WTC11 (cell line): Measurements from ENCODE around the gene HOXD8.

ENCODE experiments used
- FOXK1 ChIP-seq: sonication (generic); formaldehyde crosslinking; IDR thresholded peaks from 2 replicates; pipeline ENCODE4 v1.8.0; 2022; ENCODE audit warnings: mild to moderate bottlenecking, moderate library complexity, missing genetic modification reagents
- IRF2 ChIP-seq: sonication (generic); formaldehyde crosslinking; IDR thresholded peaks from 2 replicates; pipeline ENCODE4 v1.8.0; 2022; ENCODE audit warnings: low read depth, missing genetic modification reagents, borderline replicate concordance
- MYBL2 ChIP-seq: sonication (generic); formaldehyde crosslinking; IDR thresholded peaks from 2 replicates; pipeline ENCODE4 v1.8.1; 2023; ENCODE audit warnings: mild to moderate bottlenecking, moderate library complexity, missing genetic modification reagents
- PRRX2 ChIP-seq: fragments of 250-450 bp; sonication (Bioruptor Pico); IDR thresholded peaks from 2 replicates; pipeline ENCODE4 v1.8.0; 2021; ENCODE audit warnings: mild to moderate bottlenecking
- RELA ChIP-seq: sonication (generic); formaldehyde crosslinking; IDR thresholded peaks from 2 replicates; pipeline ENCODE4 v1.8.1; 2022; ENCODE audit warnings: missing genetic modification reagents, mild to moderate bottlenecking, borderline replicate concordance
- SP1 ChIP-seq: sonication (generic); formaldehyde crosslinking; conservative IDR thresholded peaks from 2 replicates; pipeline ENCODE4 v1.8.1; 2022; ENCODE audit warnings: missing genetic modification reagents
- USF1 ChIP-seq: sonication (generic); formaldehyde crosslinking; IDR thresholded peaks from 2 replicates; pipeline ENCODE4 v1.8.0; 2022; ENCODE audit warnings: mild to moderate bottlenecking, missing genetic modification reagents
- ZNF219 ChIP-seq: sonication (generic); formaldehyde crosslinking; IDR thresholded peaks from 2 replicates; pipeline ENCODE4 v1.8.0; 2023; ENCODE audit warnings: missing genetic modification reagents, mild to moderate bottlenecking, borderline replicate concordance
- ZNF423 ChIP-seq: fragments of 250-450 bp; sonication (Bioruptor Pico); IDR thresholded peaks from 2 replicates; pipeline ENCODE4 v2.1.2; 2022; ENCODE audit warnings: mild to moderate bottlenecking, moderate library complexity
- TF ChIP-seq, protein P1 (sequence below): fragments of 200-600 bp; IDR thresholded peaks from 2 replicates; pipeline ENCODE4 v1.8.0; 2022; ENCODE audit warnings: antibody characterized with exemption
- TF ChIP-seq, protein P2 (sequence below): sonication (generic); formaldehyde crosslinking; IDR thresholded peaks from 2 replicates; pipeline ENCODE4 v1.8.1; 2022; ENCODE audit warnings: low read depth, missing genetic modification reagents, borderline replicate concordance
- TF ChIP-seq, protein P3 (sequence below): sonication (generic); formaldehyde crosslinking; IDR thresholded peaks from 2 replicates; pipeline ENCODE4 v1.8.1; 2022; ENCODE audit warnings: missing genetic modification reagents, borderline replicate concordance
- TF ChIP-seq, protein P4 (sequence below): sonication (generic); formaldehyde crosslinking; IDR thresholded peaks from 2 replicates; pipeline ENCODE4 v1.8.1; 2022; ENCODE audit warnings: mild to moderate bottlenecking, moderate library complexity, missing genetic modification reagents

GRCh38 chr2:176092270-176093144 lies 37.0 kb upstream of the HOXD8 start, which contains the start of gene HOXD13:
- TF ChIP-seq IRF2 (CRISPR knock-in tag) (no peak), FOXK1 (no peak), MYBL2 (CRISPR knock-in tag) (no peak), USF1 (CRISPR knock-in tag) (0 out of 2 replicates have a peak, but pooled peaks have one; percentile 31), ZNF423 (CRISPR knock-in tag) (no peak), RELA (CRISPR knock-in tag) (no peak), ZNF219 (CRISPR knock-in tag) (no peak), PRRX2 (CRISPR knock-in tag) (no peak), SP1 (CRISPR knock-in tag) (no peak)
- TF ChIP-seq, protein P1, sequence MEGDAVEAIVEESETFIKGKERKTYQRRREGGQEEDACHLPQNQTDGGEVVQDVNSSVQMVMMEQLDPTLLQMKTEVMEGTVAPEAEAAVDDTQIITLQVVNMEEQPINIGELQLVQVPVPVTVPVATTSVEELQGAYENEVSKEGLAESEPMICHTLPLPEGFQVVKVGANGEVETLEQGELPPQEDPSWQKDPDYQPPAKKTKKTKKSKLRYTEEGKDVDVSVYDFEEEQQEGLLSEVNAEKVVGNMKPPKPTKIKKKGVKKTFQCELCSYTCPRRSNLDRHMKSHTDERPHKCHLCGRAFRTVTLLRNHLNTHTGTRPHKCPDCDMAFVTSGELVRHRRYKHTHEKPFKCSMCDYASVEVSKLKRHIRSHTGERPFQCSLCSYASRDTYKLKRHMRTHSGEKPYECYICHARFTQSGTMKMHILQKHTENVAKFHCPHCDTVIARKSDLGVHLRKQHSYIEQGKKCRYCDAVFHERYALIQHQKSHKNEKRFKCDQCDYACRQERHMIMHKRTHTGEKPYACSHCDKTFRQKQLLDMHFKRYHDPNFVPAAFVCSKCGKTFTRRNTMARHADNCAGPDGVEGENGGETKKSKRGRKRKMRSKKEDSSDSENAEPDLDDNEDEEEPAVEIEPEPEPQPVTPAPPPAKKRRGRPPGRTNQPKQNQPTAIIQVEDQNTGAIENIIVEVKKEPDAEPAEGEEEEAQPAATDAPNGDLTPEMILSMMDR, result no peak
- TF ChIP-seq, protein P2, sequence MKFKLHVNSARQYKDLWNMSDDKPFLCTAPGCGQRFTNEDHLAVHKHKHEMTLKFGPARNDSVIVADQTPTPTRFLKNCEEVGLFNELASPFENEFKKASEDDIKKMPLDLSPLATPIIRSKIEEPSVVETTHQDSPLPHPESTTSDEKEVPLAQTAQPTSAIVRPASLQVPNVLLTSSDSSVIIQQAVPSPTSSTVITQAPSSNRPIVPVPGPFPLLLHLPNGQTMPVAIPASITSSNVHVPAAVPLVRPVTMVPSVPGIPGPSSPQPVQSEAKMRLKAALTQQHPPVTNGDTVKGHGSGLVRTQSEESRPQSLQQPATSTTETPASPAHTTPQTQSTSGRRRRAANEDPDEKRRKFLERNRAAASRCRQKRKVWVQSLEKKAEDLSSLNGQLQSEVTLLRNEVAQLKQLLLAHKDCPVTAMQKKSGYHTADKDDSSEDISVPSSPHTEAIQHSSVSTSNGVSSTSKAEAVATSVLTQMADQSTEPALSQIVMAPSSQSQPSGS, result no peak
- TF ChIP-seq, protein P3, sequence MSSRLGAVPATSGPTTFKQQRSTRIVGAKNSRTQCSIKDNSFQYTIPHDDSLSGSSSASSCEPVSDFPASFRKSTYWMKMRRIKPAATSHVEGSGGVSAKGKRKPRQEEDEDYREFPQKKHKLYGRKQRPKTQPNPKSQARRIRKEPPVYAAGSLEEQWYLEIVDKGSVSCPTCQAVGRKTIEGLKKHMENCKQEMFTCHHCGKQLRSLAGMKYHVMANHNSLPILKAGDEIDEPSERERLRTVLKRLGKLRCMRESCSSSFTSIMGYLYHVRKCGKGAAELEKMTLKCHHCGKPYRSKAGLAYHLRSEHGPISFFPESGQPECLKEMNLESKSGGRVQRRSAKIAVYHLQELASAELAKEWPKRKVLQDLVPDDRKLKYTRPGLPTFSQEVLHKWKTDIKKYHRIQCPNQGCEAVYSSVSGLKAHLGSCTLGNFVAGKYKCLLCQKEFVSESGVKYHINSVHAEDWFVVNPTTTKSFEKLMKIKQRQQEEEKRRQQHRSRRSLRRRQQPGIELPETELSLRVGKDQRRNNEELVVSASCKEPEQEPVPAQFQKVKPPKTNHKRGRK (CRISPR knock-in tag), result no peak
- TF ChIP-seq, protein P4, sequence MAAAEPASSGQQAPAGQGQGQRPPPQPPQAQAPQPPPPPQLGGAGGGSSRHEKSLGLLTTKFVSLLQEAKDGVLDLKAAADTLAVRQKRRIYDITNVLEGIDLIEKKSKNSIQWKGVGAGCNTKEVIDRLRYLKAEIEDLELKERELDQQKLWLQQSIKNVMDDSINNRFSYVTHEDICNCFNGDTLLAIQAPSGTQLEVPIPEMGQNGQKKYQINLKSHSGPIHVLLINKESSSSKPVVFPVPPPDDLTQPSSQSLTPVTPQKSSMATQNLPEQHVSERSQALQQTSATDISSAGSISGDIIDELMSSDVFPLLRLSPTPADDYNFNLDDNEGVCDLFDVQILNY (CRISPR knock-in tag), result no peak
